ENCODE data around the gene INTS11. TPM values are rescaled to one million over a fixed set of nuclear protein-coding genes. Genes with fewer than 3 reads are reported as not detected.

The INTS11 gene
- total RNA-seq, 1 donor from 2014 or later = 66.3 TPM

DNA sequence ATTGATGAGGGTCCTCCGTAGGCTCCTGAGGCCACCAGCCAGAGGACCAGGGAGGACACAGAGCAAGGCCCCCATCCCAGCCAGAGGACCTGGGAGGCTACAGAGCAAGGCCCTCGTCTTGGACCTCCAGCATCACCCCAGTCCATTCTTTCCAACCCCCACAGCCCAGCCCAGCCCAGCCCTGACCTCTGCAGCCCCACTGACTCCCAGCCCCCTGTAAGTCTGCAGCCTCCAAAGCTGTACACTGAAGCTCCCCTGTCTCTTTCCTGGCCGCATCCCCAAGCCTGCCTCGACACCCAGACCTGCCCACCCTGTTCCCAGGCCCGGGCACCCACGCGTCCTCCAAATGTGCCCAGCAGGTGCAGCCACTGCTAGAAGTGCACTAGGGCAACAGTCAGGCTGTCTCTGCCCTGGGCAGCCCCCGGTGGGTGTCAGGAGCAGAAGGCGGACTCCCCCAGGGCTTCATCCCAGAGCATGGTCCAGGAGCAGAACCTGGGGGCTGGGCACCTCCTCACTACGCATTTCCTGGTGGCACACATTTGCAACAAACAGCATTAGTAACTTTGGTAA lies 22.7 kb upstream of the INTS11 start:
- H3K27me3 ChIP-seq (ENCODE audit: control insufficient read depth, insufficient read depth, low read length) = no peaks in the 10 kb centered on the region
- peak overlapping the region; percentile 86 for H3K4me3 ChIP-seq (ENCODE audit: low read depth, low read length)
- no peak for FAIRE-seq
- TF ChIP-seq, protein P1, sequence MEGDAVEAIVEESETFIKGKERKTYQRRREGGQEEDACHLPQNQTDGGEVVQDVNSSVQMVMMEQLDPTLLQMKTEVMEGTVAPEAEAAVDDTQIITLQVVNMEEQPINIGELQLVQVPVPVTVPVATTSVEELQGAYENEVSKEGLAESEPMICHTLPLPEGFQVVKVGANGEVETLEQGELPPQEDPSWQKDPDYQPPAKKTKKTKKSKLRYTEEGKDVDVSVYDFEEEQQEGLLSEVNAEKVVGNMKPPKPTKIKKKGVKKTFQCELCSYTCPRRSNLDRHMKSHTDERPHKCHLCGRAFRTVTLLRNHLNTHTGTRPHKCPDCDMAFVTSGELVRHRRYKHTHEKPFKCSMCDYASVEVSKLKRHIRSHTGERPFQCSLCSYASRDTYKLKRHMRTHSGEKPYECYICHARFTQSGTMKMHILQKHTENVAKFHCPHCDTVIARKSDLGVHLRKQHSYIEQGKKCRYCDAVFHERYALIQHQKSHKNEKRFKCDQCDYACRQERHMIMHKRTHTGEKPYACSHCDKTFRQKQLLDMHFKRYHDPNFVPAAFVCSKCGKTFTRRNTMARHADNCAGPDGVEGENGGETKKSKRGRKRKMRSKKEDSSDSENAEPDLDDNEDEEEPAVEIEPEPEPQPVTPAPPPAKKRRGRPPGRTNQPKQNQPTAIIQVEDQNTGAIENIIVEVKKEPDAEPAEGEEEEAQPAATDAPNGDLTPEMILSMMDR (IDR thresholded peaks at IDR 0.05; ENCODE audit: insufficient read depth, low read length, severe bottlenecking) = no peak
- H3K36me3 ChIP-seq (ENCODE audit: control insufficient read depth, insufficient read depth, low read length) = peaks cover 1% of the 10 kb centered on the region
- DNase-seq (ENCODE audit: low read depth) = no peak

DNA sequence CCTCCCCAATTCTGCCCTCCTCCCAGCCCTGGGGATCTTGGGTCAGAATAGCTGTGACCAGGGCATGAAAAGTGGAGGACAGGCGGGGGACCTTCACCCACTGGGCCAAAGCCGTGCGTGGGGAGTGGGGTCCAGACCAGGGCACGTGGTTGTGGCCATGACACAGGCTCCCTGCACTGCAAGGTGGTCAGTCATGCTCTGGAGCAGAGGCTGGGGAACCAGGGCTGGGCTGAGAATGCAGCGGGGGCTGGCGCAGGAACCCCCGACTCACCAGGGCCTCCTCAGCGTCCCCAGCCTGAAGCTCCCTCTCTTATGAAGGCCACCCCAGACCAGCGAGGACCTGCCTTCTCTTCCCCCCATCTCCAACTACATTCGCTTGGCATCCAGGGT lies 22.0 kb upstream of the INTS11 start:
- peaks cover 5% of the 10 kb centered on the region for H3K36me3 ChIP-seq (ENCODE audit: control insufficient read depth, insufficient read depth, low read length)
- DNase-seq (ENCODE audit: low read depth) (no peak), FAIRE-seq (no peak)
- no peaks in the 10 kb centered on the region for H3K27me3 ChIP-seq (ENCODE audit: control insufficient read depth, insufficient read depth, low read length)
- TF ChIP-seq, protein P1 (IDR thresholded peaks at IDR 0.05; ENCODE audit: insufficient read depth, low read length, severe bottlenecking) = no peak
- no peak overlapping the region for H3K4me3 ChIP-seq (ENCODE audit: low read depth, low read length)

DNA sequence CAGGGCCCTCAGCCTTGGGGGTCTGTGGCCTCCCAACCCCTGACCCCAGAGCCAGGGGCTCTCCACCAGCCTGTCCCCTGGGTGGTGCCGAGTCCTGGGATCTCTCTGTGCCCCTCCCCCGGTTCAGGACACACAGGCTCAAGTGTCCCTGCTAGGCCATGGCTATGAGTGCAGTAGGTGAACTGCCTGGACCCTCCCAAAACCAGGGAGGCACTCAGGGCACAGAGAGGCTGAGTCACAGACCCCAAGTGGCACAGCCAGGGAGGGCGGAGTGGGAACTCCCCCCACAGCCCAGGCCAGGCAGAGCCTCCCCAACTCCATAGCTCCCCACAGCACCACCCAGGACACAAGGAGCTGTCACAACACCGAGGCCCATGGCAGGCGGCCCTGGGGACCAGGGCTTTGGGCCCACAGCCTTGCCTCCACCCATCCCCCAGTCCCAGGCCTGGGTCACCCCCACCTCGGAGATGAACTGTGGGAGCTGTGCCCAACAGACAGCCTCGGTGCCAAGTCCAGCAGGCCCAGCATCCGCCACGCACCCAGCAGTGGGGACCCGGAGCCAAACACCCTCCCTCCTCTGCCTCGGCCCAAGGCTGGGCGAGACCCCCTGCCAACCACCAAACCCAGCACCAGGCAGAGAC lies 21.5 kb upstream of the INTS11 start:
- no peaks in the 10 kb centered on the region for H3K27me3 ChIP-seq (ENCODE audit: control insufficient read depth, insufficient read depth, low read length)
- H3K36me3 ChIP-seq (ENCODE audit: control insufficient read depth, insufficient read depth, low read length) = peaks cover 10% of the 10 kb centered on the region
- FAIRE-seq (no peak), DNase-seq (ENCODE audit: low read depth) (no peak)
- H3K4me3 ChIP-seq (ENCODE audit: low read depth, low read length) = no peak overlapping the region
- TF ChIP-seq, protein P1 (IDR thresholded peaks at IDR 0.05; ENCODE audit: insufficient read depth, low read length, severe bottlenecking) = no peak

DNA sequence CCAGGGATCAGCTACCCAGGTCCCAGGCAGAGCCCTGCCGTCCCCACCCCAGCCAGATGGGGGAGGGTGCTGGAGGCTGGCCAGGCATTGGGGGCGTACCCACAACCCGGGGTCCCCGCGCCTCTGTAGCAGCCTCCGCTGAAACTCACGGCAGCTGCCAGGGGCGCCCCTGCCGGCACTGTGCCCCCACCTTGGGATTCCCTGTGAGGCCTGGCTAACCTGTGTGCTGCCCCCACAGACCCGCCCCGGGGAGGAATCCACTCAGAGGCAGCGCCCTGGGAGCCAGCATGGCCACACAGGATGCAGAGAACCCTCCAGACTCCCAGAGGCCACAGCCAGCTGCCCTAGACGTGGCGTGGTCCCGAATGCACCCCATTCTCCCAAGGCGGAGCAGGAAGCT lies 20.9 kb upstream of the INTS11 start:
- H3K27me3 ChIP-seq (ENCODE audit: control insufficient read depth, insufficient read depth, low read length) = no peaks in the 10 kb centered on the region
- H3K36me3 ChIP-seq (ENCODE audit: control insufficient read depth, insufficient read depth, low read length) = peaks cover 13% of the 10 kb centered on the region
- FAIRE-seq (no peak), DNase-seq (ENCODE audit: low read depth) (no peak)
- H3K4me3 ChIP-seq (ENCODE audit: low read depth, low read length) = peak overlapping the region; percentile 23
- TF ChIP-seq, protein P1 (IDR thresholded peaks at IDR 0.05; ENCODE audit: insufficient read depth, low read length, severe bottlenecking) = no peak

DNA sequence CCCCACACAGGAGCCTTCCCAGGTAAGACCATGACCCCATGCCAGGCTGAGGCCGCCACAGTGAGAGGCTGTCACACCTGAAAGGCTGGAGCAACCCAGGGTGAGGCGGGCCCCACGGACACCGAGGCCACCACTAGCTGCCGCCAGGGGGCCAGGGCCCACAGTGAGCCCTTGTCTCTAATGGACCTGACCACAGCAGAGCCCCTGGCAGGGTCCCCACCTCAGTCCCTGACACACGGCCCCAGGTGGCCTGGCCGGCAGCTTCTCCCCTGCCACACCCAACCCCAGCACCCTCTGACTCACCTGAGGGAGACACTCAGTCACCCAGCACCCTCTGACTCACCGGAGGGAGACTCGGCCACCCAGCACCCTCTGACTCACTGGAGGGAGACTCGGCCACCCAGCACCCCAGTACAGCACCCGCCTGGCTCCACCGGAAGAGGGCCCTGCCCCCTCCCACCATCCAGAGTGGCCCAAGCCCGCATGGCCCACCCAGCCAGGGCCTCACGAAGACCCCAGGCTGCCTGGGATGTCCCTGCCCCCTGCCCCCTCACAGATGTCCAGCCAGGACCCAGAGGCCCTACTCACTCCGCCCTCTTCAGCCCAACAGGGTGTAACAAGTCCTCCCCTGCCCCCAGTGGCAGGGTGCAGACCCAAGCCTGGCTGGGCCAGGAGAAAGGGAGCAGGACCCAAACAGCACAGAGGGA lies 20.3 kb upstream of the INTS11 start:
- peak; percentile 94 for DNase-seq (ENCODE audit: low read depth)
- peak; percentile 84 for FAIRE-seq
- no peaks in the 10 kb centered on the region for H3K27me3 ChIP-seq (ENCODE audit: control insufficient read depth, insufficient read depth, low read length)
- H3K36me3 ChIP-seq (ENCODE audit: control insufficient read depth, insufficient read depth, low read length) = peaks cover 13% of the 10 kb centered on the region
- H3K4me3 ChIP-seq (ENCODE audit: low read depth, low read length) = peak overlapping the region; percentile 23
- TF ChIP-seq, protein P1 (IDR thresholded peaks at IDR 0.05; ENCODE audit: insufficient read depth, low read length, severe bottlenecking) = peak; percentile 46
